HL-60 (cell line): ENCODE data around the gene LRRC4B.

Source experiments
- DNase-seq, 2 experiments: peaks; one replicate each; pipeline ENCODE4 v3.0.0-alpha.2; 2010 to 2020; ENCODE audit warnings: low read depth in 1 of 2, low spot score in 1 of 2
- H3K27ac ChIP-seq: fragments of 250-450 bp; sonication (Bioruptor Pico); replicated peaks from 2 replicates; pipeline ENCODE4 v1.5.1; 2020; ENCODE audit warnings: mild to moderate bottlenecking, moderate library complexity
- H3K27me3 ChIP-seq: fragments of 250-450 bp; sonication (Bioruptor Pico); 2 replicates; pipeline ENCODE4 v1.5.1; 2021; ENCODE audit warnings: mild to moderate bottlenecking, moderate library complexity; ENCODE audit not compliant: insufficient read depth, poor library complexity, severe bottlenecking
- H3K4me3 ChIP-seq: replicated peaks from 2 replicates; pipeline ENCODE4 v1.5.1; 2011; ENCODE audit warnings: mild to moderate bottlenecking, control low read depth, low read length; ENCODE audit not compliant: insufficient read depth
- GABPA ChIP-seq: IDR thresholded peaks from 2 replicates; pipeline ENCODE4 v1.6.1; 2012; ENCODE audit warnings: low read depth
- POLR2AphosphoS5 ChIP-seq: IDR thresholded peaks from 2 replicates; pipeline ENCODE4 v1.6.1; 2012; ENCODE audit warnings: low read depth
- SPI1 ChIP-seq: IDR thresholded peaks from 2 replicates; pipeline ENCODE4 v1.6.1; 2012; ENCODE audit warnings: low read depth, mild to moderate bottlenecking, borderline replicate concordance
- TF ChIP-seq, protein P1 (sequence below): IDR thresholded peaks from one replicate; pipeline ENCODE4 v1.5.1; 2011; ENCODE audit warnings: low read length, control low read depth, inconsistent platforms; ENCODE audit not compliant: insufficient read depth
- TF ChIP-seq, protein P2 (sequence below): IDR thresholded peaks from 2 replicates; pipeline ENCODE4 v1.6.1; 2012; ENCODE audit warnings: low read depth; ENCODE audit not compliant: insufficient replicate concordance

Gene LRRC4B

DNA sequence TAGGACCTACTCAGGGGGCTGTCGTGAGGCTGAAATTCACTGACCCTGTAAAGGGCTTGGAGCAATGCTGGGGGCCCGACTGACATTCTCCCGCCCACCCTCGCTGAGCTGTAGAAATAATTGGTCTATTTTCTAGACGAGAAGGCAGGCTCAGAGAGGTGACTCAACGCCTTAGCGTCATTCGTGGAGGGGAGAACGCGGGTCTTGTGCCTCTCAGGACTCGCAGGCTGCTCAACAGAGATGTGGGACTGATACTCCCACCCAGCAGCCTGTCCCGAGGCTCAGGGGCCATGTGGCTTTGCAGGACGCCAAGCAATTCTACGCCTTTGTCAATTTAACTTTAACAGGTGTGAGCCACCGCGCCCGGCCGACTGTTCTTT is 30.9 kb downstream of the LRRC4B start:
- H3K27me3 ChIP-seq: no peaks in the 10 kb centered on the region
- no peak for TF ChIP-seq GABPA
- no peak overlapping the region for H3K4me3 ChIP-seq
- DNase-seq: no peak
- no peak overlapping the region for H3K27ac ChIP-seq

DNA sequence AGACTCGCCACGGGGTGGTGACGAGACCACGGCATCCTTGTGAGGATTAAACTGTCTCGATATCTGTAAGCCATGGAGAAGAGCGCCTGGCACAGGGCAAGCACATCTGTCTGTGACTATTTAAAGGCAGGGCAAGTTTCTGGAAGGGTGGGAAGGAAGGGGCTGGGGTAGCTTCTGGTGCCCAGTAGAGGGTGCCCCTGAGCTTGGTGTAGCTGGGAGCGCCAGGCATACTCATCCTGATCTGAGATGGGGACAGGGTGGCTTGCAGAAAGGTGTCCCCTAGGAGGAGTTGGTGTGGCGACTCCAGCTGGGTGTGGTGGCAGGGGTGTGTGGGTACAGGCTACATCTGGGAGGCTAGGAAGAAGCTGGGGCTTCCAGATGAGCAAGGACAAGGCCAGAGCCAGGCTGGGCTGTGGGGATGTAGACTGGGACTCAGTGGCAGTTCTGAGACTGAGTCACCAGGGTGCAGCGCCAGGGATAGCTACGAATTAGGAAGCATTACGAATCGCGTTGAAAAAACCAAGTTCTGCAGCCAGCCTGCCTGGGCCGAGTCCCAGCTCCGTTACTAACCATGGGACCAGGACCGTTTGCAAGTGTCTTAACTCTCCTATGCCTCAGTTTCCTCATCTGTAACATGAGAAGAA is 31.5 kb downstream of the LRRC4B start:
- TF ChIP-seq, protein P1, sequence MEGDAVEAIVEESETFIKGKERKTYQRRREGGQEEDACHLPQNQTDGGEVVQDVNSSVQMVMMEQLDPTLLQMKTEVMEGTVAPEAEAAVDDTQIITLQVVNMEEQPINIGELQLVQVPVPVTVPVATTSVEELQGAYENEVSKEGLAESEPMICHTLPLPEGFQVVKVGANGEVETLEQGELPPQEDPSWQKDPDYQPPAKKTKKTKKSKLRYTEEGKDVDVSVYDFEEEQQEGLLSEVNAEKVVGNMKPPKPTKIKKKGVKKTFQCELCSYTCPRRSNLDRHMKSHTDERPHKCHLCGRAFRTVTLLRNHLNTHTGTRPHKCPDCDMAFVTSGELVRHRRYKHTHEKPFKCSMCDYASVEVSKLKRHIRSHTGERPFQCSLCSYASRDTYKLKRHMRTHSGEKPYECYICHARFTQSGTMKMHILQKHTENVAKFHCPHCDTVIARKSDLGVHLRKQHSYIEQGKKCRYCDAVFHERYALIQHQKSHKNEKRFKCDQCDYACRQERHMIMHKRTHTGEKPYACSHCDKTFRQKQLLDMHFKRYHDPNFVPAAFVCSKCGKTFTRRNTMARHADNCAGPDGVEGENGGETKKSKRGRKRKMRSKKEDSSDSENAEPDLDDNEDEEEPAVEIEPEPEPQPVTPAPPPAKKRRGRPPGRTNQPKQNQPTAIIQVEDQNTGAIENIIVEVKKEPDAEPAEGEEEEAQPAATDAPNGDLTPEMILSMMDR: no peak
- TF ChIP-seq SPI1: no peak
- TF ChIP-seq GABPA: no peak
- TF ChIP-seq POLR2AphosphoS5: no peak
- TF ChIP-seq, protein P2, sequence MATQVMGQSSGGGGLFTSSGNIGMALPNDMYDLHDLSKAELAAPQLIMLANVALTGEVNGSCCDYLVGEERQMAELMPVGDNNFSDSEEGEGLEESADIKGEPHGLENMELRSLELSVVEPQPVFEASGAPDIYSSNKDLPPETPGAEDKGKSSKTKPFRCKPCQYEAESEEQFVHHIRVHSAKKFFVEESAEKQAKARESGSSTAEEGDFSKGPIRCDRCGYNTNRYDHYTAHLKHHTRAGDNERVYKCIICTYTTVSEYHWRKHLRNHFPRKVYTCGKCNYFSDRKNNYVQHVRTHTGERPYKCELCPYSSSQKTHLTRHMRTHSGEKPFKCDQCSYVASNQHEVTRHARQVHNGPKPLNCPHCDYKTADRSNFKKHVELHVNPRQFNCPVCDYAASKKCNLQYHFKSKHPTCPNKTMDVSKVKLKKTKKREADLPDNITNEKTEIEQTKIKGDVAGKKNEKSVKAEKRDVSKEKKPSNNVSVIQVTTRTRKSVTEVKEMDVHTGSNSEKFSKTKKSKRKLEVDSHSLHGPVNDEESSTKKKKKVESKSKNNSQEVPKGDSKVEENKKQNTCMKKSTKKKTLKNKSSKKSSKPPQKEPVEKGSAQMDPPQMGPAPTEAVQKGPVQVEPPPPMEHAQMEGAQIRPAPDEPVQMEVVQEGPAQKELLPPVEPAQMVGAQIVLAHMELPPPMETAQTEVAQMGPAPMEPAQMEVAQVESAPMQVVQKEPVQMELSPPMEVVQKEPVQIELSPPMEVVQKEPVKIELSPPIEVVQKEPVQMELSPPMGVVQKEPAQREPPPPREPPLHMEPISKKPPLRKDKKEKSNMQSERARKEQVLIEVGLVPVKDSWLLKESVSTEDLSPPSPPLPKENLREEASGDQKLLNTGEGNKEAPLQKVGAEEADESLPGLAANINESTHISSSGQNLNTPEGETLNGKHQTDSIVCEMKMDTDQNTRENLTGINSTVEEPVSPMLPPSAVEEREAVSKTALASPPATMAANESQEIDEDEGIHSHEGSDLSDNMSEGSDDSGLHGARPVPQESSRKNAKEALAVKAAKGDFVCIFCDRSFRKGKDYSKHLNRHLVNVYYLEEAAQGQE: no peak
- H3K27me3 ChIP-seq: no peaks in the 10 kb centered on the region
- no peak overlapping the region for H3K27ac ChIP-seq
- DNase-seq: no peak
- H3K4me3 ChIP-seq: no peak overlapping the region

DNA sequence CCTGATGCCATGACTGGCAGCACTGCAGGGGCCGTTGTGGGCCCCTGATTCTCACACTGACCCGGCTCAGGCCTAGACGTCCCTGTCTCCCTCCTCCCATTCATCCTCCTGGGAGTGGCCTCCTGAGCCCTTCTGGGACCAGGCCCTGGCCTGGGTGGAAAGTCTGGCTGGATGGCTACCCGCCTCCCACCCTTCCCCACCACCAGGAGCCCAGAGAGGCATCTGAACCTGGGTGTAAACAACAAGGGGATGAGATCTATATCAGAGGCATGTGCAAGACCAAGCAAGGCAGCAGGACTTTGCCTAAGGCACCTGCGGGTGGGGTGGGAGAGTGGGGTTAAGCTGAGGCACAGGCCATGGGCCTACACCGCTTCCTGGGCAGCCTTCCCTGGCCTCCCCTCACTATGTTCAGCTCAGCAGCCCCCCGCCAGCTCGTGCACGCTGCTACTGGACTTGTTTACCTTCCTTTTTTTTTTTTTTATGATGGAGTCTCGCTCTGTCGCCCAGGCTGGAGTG is 32.5 kb downstream of the LRRC4B start:
- no peak overlapping the region for H3K4me3 ChIP-seq
- TF ChIP-seq SPI1: no peak
- TF ChIP-seq, protein P1: no peak
- no peak for TF ChIP-seq POLR2AphosphoS5

DNA sequence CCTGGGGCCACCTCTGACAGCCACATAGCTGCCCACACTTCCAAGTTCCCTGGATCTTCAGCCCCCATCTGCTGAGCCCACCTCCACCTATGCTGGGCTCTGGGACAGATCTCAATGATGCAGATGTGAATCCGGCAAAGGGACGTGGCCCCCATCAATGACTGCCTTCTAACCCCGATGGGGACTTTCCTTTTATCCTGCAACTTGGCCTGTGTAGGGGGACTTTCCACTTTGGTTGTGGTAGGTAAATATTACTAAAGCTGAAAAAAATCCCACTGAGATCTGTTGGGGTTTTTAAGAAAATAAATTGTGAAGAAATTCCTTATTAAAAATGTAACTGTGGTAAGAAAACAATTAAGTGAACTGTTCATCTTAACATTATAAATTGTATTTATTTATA is 33.8 kb downstream of the LRRC4B start:
- no peak for DNase-seq
- H3K27ac ChIP-seq: no peak overlapping the region
- no peak overlapping the region for H3K4me3 ChIP-seq
- TF ChIP-seq, protein P2: no peak
- no peak for TF ChIP-seq SPI1
- TF ChIP-seq POLR2AphosphoS5: no peak
- TF ChIP-seq, protein P1: no peak
- TF ChIP-seq GABPA: no peak
- no peaks in the 10 kb centered on the region for H3K27me3 ChIP-seq

More for the DNA sequence above, 32.5 kb downstream of the LRRC4B start:
- no peak for DNase-seq
- Histone ChIP-seq H3K27me3 (no peaks in the 10 kb centered on the region), H3K27ac (no peak overlapping the region)
